GM23338 (cell line): ENCODE measurements around the gene SPATA25. TPM values are rescaled to one million over a fixed set of nuclear protein-coding genes. Genes with fewer than 3 reads are reported as not detected.

Experiments
- ATAC-seq: fragments of 200-7000 bp; cut with Tn5 transposase; 3 replicates; pipeline ENCODE4 v1.9.1; 2020
- DNase-seq: peaks from one replicate; pipeline ENCODE4 v3.0.0-alpha.2; 2015; ENCODE audit warnings: low spot score
- H2AFZ ChIP-seq: fragments of 200-600 bp; sonication (generic); 2 replicates; pipeline ENCODE4 v1.8.0; 2016; ENCODE audit warnings: antibody characterized with exemption, mild to moderate bottlenecking, moderate library complexity
- H3F3A ChIP-seq: fragments of 200-600 bp; sonication (generic); replicated peaks from 2 replicates; pipeline ENCODE4 v1.8.0; 2017; ENCODE audit warnings: antibody characterized with exemption, mixed run types, low read depth
- H3K27ac ChIP-seq: fragments of 200-600 bp; sonication (generic); 2 replicates; pipeline ENCODE4 v1.6.1; 2016; ENCODE audit warnings: low read depth
- H3K27me3 ChIP-seq: fragments of 200-600 bp; sonication (generic); 2 replicates; pipeline ENCODE4 v1.8.0; 2016; ENCODE audit warnings: mild to moderate bottlenecking, mixed run types, moderate library complexity; ENCODE audit not compliant: insufficient read depth
- H3K36me3 ChIP-seq: fragments of 200-600 bp; sonication (generic); 2 replicates; pipeline ENCODE4 v1.8.0; 2016; ENCODE audit warnings: mild to moderate bottlenecking; ENCODE audit not compliant: insufficient read depth
- H3K4me1 ChIP-seq: fragments of 200-600 bp; sonication (generic); 2 replicates; pipeline ENCODE4 v1.8.0; 2016; ENCODE audit warnings: mild to moderate bottlenecking, moderate library complexity; ENCODE audit not compliant: insufficient read depth
- H3K4me2 ChIP-seq: fragments of 200-600 bp; sonication (generic); 2 replicates; pipeline ENCODE4 v1.7.1; 2017; ENCODE audit warnings: mixed run types
- H3K4me3 ChIP-seq: fragments of 200-600 bp; sonication (generic); 2 replicates; pipeline ENCODE4 v1.6.1; 2016; ENCODE audit warnings: mixed run types
- H3K79me2 ChIP-seq: fragments of 200-600 bp; sonication (generic); replicated peaks from 2 replicates; pipeline ENCODE4 v1.8.0; 2017; ENCODE audit warnings: mild to moderate bottlenecking; ENCODE audit not compliant: insufficient read depth
- H3K9me2 ChIP-seq: fragments of 200-600 bp; sonication (generic); 2 replicates; pipeline ENCODE4 v1.8.0; 2017; ENCODE audit not compliant: insufficient read depth
- H4K20me1 ChIP-seq: fragments of 200-600 bp; sonication (generic); replicated peaks from 2 replicates; pipeline ENCODE4 v1.8.0; 2017; ENCODE audit warnings: mild to moderate bottlenecking; ENCODE audit not compliant: insufficient read depth
- H3K27ac Mint-ChIP-seq: 2 replicates; pipeline ENCODE4 v1.8.0; 2020; ENCODE audit warnings: inconsistent platforms, mild to moderate bottlenecking, moderate library complexity, mixed read lengths
- H3K27me3 Mint-ChIP-seq: 3 replicates; pipeline ENCODE4 v1.8.0; 2022; ENCODE audit warnings: low read depth, mild to moderate bottlenecking, moderate library complexity, mixed read lengths, inconsistent platforms; ENCODE audit not compliant: insufficient read depth, poor library complexity
- H3K36me3 Mint-ChIP-seq: 3 replicates; pipeline ENCODE4 v1.8.0; 2021; ENCODE audit warnings: low read depth, mild to moderate bottlenecking, inconsistent platforms, moderate library complexity, mixed read lengths
- H3K4me1 Mint-ChIP-seq: 3 replicates; pipeline ENCODE4 v1.8.0; 2020; ENCODE audit warnings: mild to moderate bottlenecking, inconsistent platforms, mixed read lengths
- H3K4me3 Mint-ChIP-seq: 3 replicates; pipeline ENCODE4 v1.8.0; 2021; ENCODE audit warnings: moderate library complexity, mild to moderate bottlenecking, inconsistent platforms, mixed read lengths
- H3K9me3 Mint-ChIP-seq: 3 replicates; pipeline ENCODE4 v1.8.0; 2020; ENCODE audit warnings: moderate library complexity, mild to moderate bottlenecking, inconsistent platforms, mixed read lengths
- CREB1 ChIP-seq: fragments of 250-450 bp; sonication (Bioruptor Pico); IDR thresholded peaks from 2 replicates; pipeline ENCODE4 v1.5.0; 2020; ENCODE audit warnings: low read depth, mild to moderate bottlenecking, moderate library complexity
- CTCF ChIP-seq, 2 experiments: fragments of 200-600 bp in 1 of 2; sonication (generic) in 1 of 2; conservative IDR thresholded peaks; 2 replicates each; pipeline versions ENCODE4 v1.5.1 to v1.6.1; 2016 to 2017; ENCODE audit warnings: antibody characterized with exemption in 2 of 2, low read depth in 2 of 2, mild to moderate bottlenecking in 2 of 2, moderate library complexity in 1 of 2
- ETS1 ChIP-seq: IDR thresholded peaks from 2 replicates; pipeline ENCODE4 v1.6.1; 2016; ENCODE audit warnings: antibody characterized with exemption
- EZH2 ChIP-seq: fragments of 200-600 bp; sonication (generic); IDR thresholded peaks from one replicate; pipeline ENCODE4 v1.8.0; 2017; ENCODE audit warnings: antibody characterized with exemption, mild to moderate bottlenecking, low read depth; ENCODE audit not compliant: unreplicated experiment
- EZH2phosphoT487 ChIP-seq: fragments of 200-600 bp; sonication (generic); IDR thresholded peaks from one replicate; pipeline ENCODE4 v1.8.1; 2018; ENCODE audit warnings: antibody characterized with exemption; ENCODE audit not compliant: unreplicated experiment
- JUNB ChIP-seq: IDR thresholded peaks from one replicate; pipeline ENCODE4 v1.6.1; 2016; ENCODE audit warnings: antibody characterized with exemption; ENCODE audit not compliant: unreplicated experiment
- NANOG ChIP-seq: IDR thresholded peaks from 2 replicates; pipeline ENCODE4 v1.6.1; 2016; ENCODE audit warnings: antibody characterized with exemption, borderline replicate concordance
- POLR2AphosphoS5 ChIP-seq: IDR thresholded peaks from 2 replicates; pipeline ENCODE4 v1.6.1; 2016; ENCODE audit warnings: antibody characterized with exemption, low read depth
- STAT1 ChIP-seq: IDR thresholded peaks from one replicate; pipeline ENCODE4 v1.6.1; 2016; ENCODE audit warnings: antibody characterized with exemption; ENCODE audit not compliant: unreplicated experiment
- ZNF114 ChIP-seq: fragments of 250-450 bp; sonication (Bioruptor Pico); IDR thresholded peaks from 2 replicates; pipeline ENCODE4 v1.5.0; 2020; ENCODE audit warnings: mild to moderate bottlenecking, moderate library complexity
- ZNF331 ChIP-seq: fragments of 250-450 bp; sonication (Bioruptor Pico); IDR thresholded peaks from 2 replicates; pipeline ENCODE4 v1.5.0; 2020; ENCODE audit warnings: low read depth, mild to moderate bottlenecking, moderate library complexity
- polyA plus RNA-seq: library from polyadenylated mRNA; unstranded; fragments of >200 nt; fragmentation: Nextera tagmentation; extraction: Ambion mirVana; gene quantifications from 2 replicates; pipeline ENCODE4 v1.2.1, GENCODE V29; 2016
- total RNA-seq: library from RNA; depleted of rRNA; stranded (reverse); fragments of >200 nt; shearing (Covaris generic); gene quantifications from 2 replicates; pipeline ENCODE4 v1.2.3, GENCODE V29; 2014
- TF ChIP-seq, protein P1 (sequence below): fragments of 250-450 bp; sonication (Bioruptor Pico); IDR thresholded peaks from 2 replicates; pipeline ENCODE4 v1.5.0; 2020; ENCODE audit warnings: mild to moderate bottlenecking, moderate library complexity
- TF ChIP-seq, protein P2 (sequence below): IDR thresholded peaks from one replicate; pipeline ENCODE4 v1.6.1; 2018; ENCODE audit warnings: antibody characterized with exemption; ENCODE audit not compliant: unreplicated experiment

SPATA25 gene
- total and polyA plus RNA-seq, 2 experiments from 2014 or later, result 7.5 TPM; not detected in 1

DNA sequence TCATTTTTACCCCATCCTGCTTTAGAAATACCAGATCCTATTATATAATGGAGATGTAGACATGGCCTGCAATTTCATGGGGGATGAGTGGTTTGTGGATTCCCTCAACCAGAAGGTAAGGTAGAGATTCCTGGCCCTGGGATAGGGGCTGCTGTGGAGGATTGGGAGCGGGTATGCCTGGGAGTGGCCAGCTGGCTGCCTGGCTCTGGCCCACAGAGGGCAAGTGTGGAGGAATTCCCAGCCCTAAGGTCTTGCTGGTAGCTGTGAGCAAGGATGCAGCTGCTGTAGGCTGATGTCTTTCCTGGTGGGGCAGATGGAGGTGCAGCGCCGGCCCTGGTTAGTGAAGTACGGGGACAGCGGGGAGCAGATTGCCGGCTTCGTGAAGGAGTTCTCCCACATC, 10.3 kb upstream of the SPATA25 start:
- Histone ChIP-seq H3K27me3 (no peaks in the 10 kb centered on the region), H3K27ac (no peak overlapping the region), H2AFZ (no peak overlapping the region), H3K4me2 (no peak overlapping the region), H3K79me2 (no peaks in the 10 kb centered on the region), H3K36me3 (0 out of 2 replicates have a peak, but pooled peaks cover 7% of the 10 kb centered on the region), H4K20me1 (no peaks in the 10 kb centered on the region; the same call in 1 of the 2 replicates), H3K4me1 (no peaks in the 10 kb centered on the region), H3F3A (0 out of 2 replicates have a peak, but pooled peaks cover 6% of the 10 kb centered on the region), H3K4me3 (no peak overlapping the region), H3K9me2 (no peaks in the 10 kb centered on the region)
- TF ChIP-seq ZNF114 (CRISPR knock-in tag) (no peak), NANOG (no peak), JUNB (no peak), EZH2 (no peak), CTCF (conservative IDR thresholded peaks at IDR 0.05; ENCODE audit: low read depth in 2 of 2) (no peak), ETS1 (no peak), ZNF331 (no peak), EZH2phosphoT487 (no peak), STAT1 (no peak), CREB1 (CRISPR knock-in tag) (no peak), POLR2AphosphoS5 (no peak; the same call in 1 of the 2 replicates)
- TF ChIP-seq, protein P1, sequence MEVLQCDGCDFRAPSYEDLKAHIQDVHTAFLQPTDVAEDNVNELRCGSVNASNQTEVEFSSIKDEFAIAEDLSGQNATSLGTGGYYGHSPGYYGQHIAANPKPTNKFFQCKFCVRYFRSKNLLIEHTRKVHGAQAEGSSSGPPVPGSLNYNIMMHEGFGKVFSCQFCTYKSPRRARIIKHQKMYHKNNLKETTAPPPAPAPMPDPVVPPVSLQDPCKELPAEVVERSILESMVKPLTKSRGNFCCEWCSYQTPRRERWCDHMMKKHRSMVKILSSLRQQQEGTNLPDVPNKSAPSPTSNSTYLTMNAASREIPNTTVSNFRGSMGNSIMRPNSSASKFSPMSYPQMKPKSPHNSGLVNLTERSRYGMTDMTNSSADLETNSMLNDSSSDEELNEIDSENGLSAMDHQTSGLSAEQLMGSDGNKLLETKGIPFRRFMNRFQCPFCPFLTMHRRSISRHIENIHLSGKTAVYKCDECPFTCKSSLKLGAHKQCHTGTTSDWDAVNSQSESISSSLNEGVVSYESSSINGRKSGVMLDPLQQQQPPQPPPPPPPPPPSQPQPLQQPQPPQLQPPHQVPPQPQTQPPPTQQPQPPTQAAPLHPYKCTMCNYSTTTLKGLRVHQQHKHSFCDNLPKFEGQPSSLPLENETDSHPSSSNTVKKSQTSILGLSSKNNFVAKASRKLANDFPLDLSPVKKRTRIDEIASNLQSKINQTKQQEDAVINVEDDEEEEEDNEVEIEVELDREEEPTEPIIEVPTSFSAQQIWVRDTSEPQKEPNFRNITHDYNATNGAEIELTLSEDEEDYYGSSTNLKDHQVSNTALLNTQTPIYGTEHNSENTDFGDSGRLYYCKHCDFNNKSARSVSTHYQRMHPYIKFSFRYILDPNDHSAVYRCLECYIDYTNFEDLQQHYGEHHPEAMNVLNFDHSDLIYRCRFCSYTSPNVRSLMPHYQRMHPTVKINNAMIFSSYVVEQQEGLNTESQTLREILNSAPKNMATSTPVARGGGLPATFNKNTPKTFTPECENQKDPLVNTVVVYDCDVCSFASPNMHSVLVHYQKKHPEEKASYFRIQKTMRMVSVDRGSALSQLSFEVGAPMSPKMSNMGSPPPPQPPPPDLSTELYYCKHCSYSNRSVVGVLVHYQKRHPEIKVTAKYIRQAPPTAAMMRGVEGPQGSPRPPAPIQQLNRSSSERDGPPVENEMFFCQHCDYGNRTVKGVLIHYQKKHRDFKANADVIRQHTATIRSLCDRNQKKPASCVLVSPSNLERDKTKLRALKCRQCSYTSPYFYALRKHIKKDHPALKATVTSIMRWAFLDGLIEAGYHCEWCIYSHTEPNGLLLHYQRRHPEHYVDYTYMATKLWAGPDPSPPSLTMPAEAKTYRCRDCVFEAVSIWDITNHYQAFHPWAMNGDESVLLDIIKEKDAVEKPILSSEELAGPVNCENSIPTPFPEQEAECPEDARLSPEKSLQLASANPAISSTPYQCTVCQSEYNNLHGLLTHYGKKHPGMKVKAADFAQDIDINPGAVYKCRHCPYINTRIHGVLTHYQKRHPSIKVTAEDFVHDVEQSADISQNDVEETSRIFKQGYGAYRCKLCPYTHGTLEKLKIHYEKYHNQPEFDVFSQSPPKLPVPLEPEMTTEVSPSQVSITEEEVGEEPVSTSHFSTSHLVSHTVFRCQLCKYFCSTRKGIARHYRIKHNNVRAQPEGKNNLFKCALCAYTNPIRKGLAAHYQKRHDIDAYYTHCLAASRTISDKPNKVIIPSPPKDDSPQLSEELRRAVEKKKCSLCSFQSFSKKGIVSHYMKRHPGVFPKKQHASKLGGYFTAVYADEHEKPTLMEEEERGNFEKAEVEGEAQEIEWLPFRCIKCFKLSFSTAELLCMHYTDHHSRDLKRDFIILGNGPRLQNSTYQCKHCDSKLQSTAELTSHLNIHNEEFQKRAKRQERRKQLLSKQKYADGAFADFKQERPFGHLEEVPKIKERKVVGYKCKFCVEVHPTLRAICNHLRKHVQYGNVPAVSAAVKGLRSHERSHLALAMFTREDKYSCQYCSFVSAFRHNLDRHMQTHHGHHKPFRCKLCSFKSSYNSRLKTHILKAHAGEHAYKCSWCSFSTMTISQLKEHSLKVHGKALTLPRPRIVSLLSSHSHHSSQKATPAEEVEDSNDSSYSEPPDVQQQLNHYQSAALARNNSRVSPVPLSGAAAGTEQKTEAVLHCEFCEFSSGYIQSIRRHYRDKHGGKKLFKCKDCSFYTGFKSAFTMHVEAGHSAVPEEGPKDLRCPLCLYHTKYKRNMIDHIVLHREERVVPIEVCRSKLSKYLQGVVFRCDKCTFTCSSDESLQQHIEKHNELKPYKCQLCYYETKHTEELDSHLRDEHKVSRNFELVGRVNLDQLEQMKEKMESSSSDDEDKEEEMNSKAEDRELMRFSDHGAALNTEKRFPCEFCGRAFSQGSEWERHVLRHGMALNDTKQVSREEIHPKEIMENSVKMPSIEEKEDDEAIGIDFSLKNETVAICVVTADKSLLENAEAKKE (CRISPR knock-in tag), result no peak
- TF ChIP-seq, protein P2, sequence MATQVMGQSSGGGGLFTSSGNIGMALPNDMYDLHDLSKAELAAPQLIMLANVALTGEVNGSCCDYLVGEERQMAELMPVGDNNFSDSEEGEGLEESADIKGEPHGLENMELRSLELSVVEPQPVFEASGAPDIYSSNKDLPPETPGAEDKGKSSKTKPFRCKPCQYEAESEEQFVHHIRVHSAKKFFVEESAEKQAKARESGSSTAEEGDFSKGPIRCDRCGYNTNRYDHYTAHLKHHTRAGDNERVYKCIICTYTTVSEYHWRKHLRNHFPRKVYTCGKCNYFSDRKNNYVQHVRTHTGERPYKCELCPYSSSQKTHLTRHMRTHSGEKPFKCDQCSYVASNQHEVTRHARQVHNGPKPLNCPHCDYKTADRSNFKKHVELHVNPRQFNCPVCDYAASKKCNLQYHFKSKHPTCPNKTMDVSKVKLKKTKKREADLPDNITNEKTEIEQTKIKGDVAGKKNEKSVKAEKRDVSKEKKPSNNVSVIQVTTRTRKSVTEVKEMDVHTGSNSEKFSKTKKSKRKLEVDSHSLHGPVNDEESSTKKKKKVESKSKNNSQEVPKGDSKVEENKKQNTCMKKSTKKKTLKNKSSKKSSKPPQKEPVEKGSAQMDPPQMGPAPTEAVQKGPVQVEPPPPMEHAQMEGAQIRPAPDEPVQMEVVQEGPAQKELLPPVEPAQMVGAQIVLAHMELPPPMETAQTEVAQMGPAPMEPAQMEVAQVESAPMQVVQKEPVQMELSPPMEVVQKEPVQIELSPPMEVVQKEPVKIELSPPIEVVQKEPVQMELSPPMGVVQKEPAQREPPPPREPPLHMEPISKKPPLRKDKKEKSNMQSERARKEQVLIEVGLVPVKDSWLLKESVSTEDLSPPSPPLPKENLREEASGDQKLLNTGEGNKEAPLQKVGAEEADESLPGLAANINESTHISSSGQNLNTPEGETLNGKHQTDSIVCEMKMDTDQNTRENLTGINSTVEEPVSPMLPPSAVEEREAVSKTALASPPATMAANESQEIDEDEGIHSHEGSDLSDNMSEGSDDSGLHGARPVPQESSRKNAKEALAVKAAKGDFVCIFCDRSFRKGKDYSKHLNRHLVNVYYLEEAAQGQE, result no peak
- H3K36me3 Mint-ChIP-seq, result peaks cover 59% of the 10 kb centered on the region
- peaks cover 14% of the 10 kb centered on the region for H3K27me3 Mint-ChIP-seq
- no peaks in the 10 kb centered on the region for H3K9me3 Mint-ChIP-seq
- no peaks in the 10 kb centered on the region; the same call in 2 of the 3 replicates for H3K4me1 Mint-ChIP-seq
- no peak overlapping the region for H3K4me3 Mint-ChIP-seq
- H3K27ac Mint-ChIP-seq, result no peak overlapping the region
- no peak for ATAC-seq
- no peak for DNase-seq
